ENCODE measurements around the gene GTF3C2.
"Not testable (repeated sequence)": the region's sequence is repeated elsewhere in the genome, so short reads cannot be mapped to it uniquely, and the experiment has no call there.

Gene GTF3C2

GRCh38 chr2:27320958-27321543 is 35.5 kb downstream of the GTF3C2 start:
- DNase-seq, result no peak

DNA sequence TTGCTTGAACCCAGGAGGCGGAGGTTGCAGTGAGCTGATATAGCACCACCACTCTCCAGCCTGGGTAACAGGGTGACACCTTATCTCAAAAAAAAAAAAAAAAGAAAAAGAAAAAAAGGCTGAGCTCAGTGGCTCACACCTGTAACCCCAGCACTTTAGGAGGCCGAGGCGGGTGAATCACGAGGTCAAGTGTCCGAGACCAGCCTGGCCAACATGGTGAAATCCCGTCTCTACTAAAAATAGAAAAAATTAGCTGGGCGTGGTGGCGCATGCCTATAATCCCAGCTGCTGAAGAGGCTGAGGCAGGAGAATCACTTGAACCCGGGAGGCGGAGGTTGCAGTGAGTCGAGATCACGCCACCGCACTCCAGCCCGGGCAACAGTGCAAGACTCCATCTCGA is 36.7 kb downstream of the GTF3C2 start:
- not testable (repeated sequence) for DNase-seq

GRCh38 chr2:27316655-27317412 is 39.7 kb downstream of the GTF3C2 start:
- DNase-seq, result no peak

- DNase-seq, result no peak
Measured at GRCh38 chr2:27315122-27315521, 41.4 kb downstream of the GTF3C2 start.

GRCh38 chr2:27314709-27315108 is 41.9 kb downstream of the GTF3C2 start:
- no peak for DNase-seq

- no peak for DNase-seq
Measured at GRCh38 chr2:27313882-27314645, 42.5 kb downstream of the GTF3C2 start.

DNA sequence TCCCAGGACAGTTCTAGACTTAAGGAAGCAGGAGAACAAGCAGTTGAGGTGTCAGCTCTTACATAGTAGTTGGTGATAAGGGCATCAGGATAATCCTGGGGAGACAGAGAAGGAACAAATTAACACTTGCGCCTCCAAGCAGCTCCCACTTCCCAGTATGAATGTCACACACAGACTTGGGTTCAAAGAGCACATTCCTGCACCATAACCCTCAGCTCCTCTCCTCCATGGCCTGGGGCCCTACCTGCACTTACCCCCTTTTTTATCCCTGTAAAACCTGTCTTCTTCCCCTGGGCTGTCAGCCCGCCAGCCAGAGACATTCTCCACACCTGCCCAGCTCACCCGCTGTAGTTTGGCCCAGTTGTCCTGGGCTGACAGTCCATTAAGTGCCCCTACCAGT is 44.4 kb downstream of the GTF3C2 start:
- DNase-seq, result no peak

GRCh38 chr2:27309651-27310050 is 46.9 kb downstream of the GTF3C2 start:
- DNase-seq, result no peak

GRCh38 chr2:27308359-27308881 is 48.1 kb downstream of the GTF3C2 start, which contains the start of gene UCN:
Gene UCN (minus strand): TSS chr2:27308445. CDS start chr2:27307895, 550 bp downstream.
- DNase-seq, result no peak

GRCh38 chr2:27307545-27308358 is 48.8 kb downstream of the GTF3C2 start:
- no peak for DNase-seq

GRCh38 chr2:27307287-27307544 is 49.3 kb downstream of the GTF3C2 start:
- DNase-seq, result no peak

- DNase-seq, result peak; percentile 20
Measured at GRCh38 chr2:27306573-27307286, 49.8 kb downstream of the GTF3C2 start.

DNA sequence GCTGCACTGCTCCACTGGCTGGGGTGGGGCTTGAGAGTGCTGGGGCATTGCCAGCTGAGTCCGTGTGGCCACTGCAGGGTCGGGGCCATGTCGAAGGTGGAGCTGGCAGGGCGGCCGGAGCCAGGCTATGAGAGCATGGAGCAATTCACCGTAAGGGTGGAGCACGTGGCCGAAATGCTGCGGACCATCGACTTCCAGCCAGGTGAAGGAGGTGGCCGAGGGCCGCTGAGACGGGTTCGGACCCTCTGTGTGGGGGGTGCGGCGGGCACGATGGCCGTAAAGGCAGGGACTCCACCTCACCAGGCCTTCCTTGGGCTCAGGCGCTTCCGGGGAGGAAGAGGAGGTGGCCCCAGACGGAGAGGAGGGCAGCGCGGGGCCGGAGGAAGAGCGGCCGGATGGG is 50.4 kb downstream of the GTF3C2 start:
- DNase-seq, result no peak

- DNase-seq, result no peak
Measured at GRCh38 chr2:27305516-27305915, 51.0 kb downstream of the GTF3C2 start.

GRCh38 chr2:27304488-27305240 is 51.9 kb downstream of the GTF3C2 start:
- DNase-seq, result no peak

GRCh38 chr2:27303093-27304025 is 53.2 kb downstream of the GTF3C2 start:
- peak; percentile 87 for DNase-seq

DNA sequence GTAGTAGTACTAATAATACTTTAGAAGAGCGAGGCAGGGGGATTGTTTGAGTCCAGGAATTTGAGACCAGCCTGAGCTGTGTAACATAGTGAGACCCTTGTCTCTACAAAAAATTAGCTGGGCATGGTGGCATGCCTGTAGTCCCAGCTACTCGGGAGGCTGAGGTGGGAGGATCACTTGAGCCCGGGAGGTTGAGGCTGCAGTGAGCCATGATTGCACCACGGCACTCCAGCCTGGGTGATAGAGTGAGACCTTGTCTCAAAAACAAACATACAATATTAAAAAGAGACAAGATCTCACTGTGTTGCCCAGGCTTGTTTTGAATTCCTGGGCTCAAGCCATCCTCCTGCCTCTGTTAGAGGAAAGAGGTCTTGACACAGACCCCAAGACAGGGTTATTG is 56.0 kb downstream of the GTF3C2 start:
- not testable (repeated sequence) for DNase-seq

DNA sequence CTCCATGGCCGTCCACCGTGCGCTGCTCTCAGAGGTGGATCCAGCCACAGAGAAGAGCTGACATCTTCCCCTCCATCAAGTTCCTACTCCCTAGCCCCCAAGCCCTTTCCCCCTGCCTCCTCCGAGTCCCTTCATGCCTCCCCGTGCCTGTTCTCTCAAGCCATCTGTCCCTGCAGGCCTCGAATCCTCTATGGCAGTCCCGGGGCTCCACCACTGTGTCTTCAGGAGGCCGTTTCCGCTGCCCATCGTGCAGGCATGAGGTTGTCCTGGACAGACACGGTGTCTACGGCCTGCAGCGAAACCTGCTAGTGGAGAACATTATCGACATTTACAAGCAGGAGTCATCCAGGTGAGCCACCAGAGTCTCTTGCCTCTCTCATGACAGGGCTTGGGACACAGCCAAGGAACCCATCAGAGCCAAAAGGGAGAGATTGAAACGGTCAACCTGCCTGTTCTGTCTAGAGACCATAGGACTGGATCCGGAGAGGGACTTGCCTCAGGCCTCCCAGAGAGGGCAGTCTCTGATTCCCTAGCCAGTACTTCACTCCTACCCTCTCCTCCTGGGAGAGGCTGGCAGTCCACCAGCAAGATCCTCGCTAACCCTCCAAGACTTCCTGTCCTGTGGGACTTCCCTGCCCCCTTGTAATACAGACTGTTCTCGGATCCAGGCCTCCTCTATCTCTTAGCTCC is 58.0 kb downstream of the GTF3C2 start:
- no peak for DNase-seq

- no peak for DNase-seq
Measured at GRCh38 chr2:27297195-27297594, 59.4 kb downstream of the GTF3C2 start.

- DNase-seq, result no peak
Measured at GRCh38 chr2:27296481-27296880, 60.1 kb downstream of the GTF3C2 start.
